DOHH2 (cell line): ENCODE data around the gene NDUFAF2.

Experiments used
- H3F3A ChIP-seq: fragments of 200-600 bp; sonication (generic), shearing (Covaris generic); 2 replicates; pipeline ENCODE4 v1.6.0; 2016; ENCODE audit warnings: antibody characterized with exemption, mild to moderate bottlenecking; ENCODE audit not compliant: control insufficient read depth, insufficient read depth
- H3K27ac ChIP-seq: fragments of 200-600 bp; sonication (generic); 2 replicates; pipeline ENCODE4 v1.5.1; 2014; ENCODE audit warnings: low read depth, mild to moderate bottlenecking, low read length, moderate library complexity
- H3K27me3 ChIP-seq: fragments of 200-600 bp; sonication (generic); 2 replicates; pipeline ENCODE4 v1.6.1; 2014; ENCODE audit warnings: mild to moderate bottlenecking, low read length, mixed read lengths; ENCODE audit not compliant: control insufficient read depth
- H3K36me3 ChIP-seq: fragments of 200-600 bp; sonication (generic); 2 replicates; pipeline ENCODE4 v1.6.1; 2014; ENCODE audit warnings: mild to moderate bottlenecking, low read length, moderate library complexity, mixed read lengths; ENCODE audit not compliant: control insufficient read depth
- H3K4me1 ChIP-seq: fragments of 200-600 bp; sonication (generic); 2 replicates; pipeline ENCODE4 v1.6.1; 2014; ENCODE audit warnings: mild to moderate bottlenecking, low read length, mixed read lengths; ENCODE audit not compliant: control insufficient read depth
- H3K4me2 ChIP-seq: fragments of 200-600 bp; sonication (generic); 2 replicates; pipeline ENCODE4 v1.6.0; 2014; ENCODE audit warnings: mild to moderate bottlenecking, low read length, moderate library complexity
- H3K4me3 ChIP-seq: fragments of 200-600 bp; sonication (generic); 2 replicates; pipeline ENCODE4 v1.5.1; 2014; ENCODE audit warnings: mild to moderate bottlenecking, low read length, mixed read lengths
- H3K79me2 ChIP-seq: fragments of 200-600 bp; sonication (generic); 2 replicates; pipeline ENCODE4 v1.6.1; 2014; ENCODE audit warnings: mild to moderate bottlenecking, low read length, mixed read lengths; ENCODE audit not compliant: control insufficient read depth
- H3K9me2 ChIP-seq: fragments of 200-600 bp; sonication (generic); replicated peaks from 2 replicates; pipeline ENCODE4 v1.6.1; 2014; ENCODE audit warnings: mild to moderate bottlenecking, low read length, mixed read lengths; ENCODE audit not compliant: control insufficient read depth
- H3K9me3 ChIP-seq: fragments of 200-600 bp; sonication (generic); 2 replicates; pipeline ENCODE4 v1.6.1; 2014; ENCODE audit warnings: antibody characterized with exemption, low read length, mixed read lengths; ENCODE audit not compliant: control insufficient read depth, insufficient read depth
- H4K20me1 ChIP-seq: fragments of 200-600 bp; sonication (generic); 2 replicates; pipeline ENCODE4 v1.6.0; 2014; ENCODE audit warnings: low read depth, mild to moderate bottlenecking, antibody characterized with exemption, low read length, moderate library complexity; ENCODE audit not compliant: control insufficient read depth, insufficient read depth
- CTCF ChIP-seq: fragments of 200-600 bp; sonication (generic); IDR thresholded peaks from one replicate; pipeline ENCODE4 v1.5.1; 2014; ENCODE audit warnings: antibody characterized with exemption, mild to moderate bottlenecking, low read depth, low read length; ENCODE audit not compliant: poor library complexity, severe bottlenecking
- EZH2phosphoT487 ChIP-seq: fragments of 200-600 bp; sonication (generic); IDR thresholded peaks from 2 replicates; pipeline ENCODE4 v1.6.1; 2017; ENCODE audit warnings: borderline replicate concordance, mild to moderate bottlenecking, antibody characterized with exemption, low read length, moderate library complexity, mixed read lengths

Gene NDUFAF2

GRCh38 chr5:60960591-60960990, 15.6 kb downstream of the NDUFAF2 start:
- H3K27me3 ChIP-seq: no peaks in the 10 kb centered on the region
- H3K9me2 ChIP-seq: no peaks in the 10 kb centered on the region
- H3K4me2 ChIP-seq: no peak overlapping the region
- no peak overlapping the region for H3K4me3 ChIP-seq
- peaks cover 56% of the 10 kb centered on the region for H3K79me2 ChIP-seq
- H4K20me1 ChIP-seq: no peaks in the 10 kb centered on the region
- peaks cover 4% of the 10 kb centered on the region; the same call in 1 of the 2 replicates for H3K4me1 ChIP-seq
- peak; percentile 59 for TF ChIP-seq CTCF
- no peak for TF ChIP-seq EZH2phosphoT487
- no peaks in the 10 kb centered on the region for H3K36me3 ChIP-seq
- H3F3A ChIP-seq: peaks cover 3% of the 10 kb centered on the region; the same call in 1 of the 2 replicates
- H3K27ac ChIP-seq: no peak overlapping the region
- H3K9me3 ChIP-seq: no peaks in the 10 kb centered on the region

GRCh38 chr5:60961685-60962084, 16.7 kb downstream of the NDUFAF2 start:
- Histone ChIP-seq H3K4me1 (peaks cover 4% of the 10 kb centered on the region; the same call in 1 of the 2 replicates), H3K27me3 (no peaks in the 10 kb centered on the region), H3K4me3 (no peak overlapping the region), H3K4me2 (no peak overlapping the region), H3K9me2 (no peaks in the 10 kb centered on the region), H3F3A (peaks cover 3% of the 10 kb centered on the region; the same call in 1 of the 2 replicates), H3K9me3 (peaks cover 6% of the 10 kb centered on the region; the same call in 1 of the 2 replicates), H4K20me1 (no peaks in the 10 kb centered on the region), H3K79me2 (peaks cover 56% of the 10 kb centered on the region), H3K36me3 (no peaks in the 10 kb centered on the region), H3K27ac (no peak overlapping the region)
- TF ChIP-seq EZH2phosphoT487 (no peak), CTCF (no peak)

- peaks cover 61% of the 10 kb centered on the region for H3K79me2 ChIP-seq
- H3K27me3 ChIP-seq: no peaks in the 10 kb centered on the region
These were observed 27.2 kb downstream of the NDUFAF2 start for GRCh38 chr5:60972231-60972630.

More at GRCh38 chr5:60972231-60972630, 27.2 kb downstream of the NDUFAF2 start:
- Histone ChIP-seq H3K4me1 (no peaks in the 10 kb centered on the region), H3K36me3 (no peaks in the 10 kb centered on the region), H3K9me3 (peaks cover 13% of the 10 kb centered on the region; the same call in 1 of the 2 replicates), H3K9me2 (no peaks in the 10 kb centered on the region), H4K20me1 (no peaks in the 10 kb centered on the region), H3K4me3 (no peak overlapping the region), H3K4me2 (no peak overlapping the region), H3K27ac (no peak overlapping the region), H3F3A (no peaks in the 10 kb centered on the region)
- no peak for TF ChIP-seq EZH2phosphoT487
- no peak for TF ChIP-seq CTCF
